ENCODE data around the gene FRRS1L.

GRCh38 chr9:109097146-109097545 is 69.9 kb downstream of the FRRS1L start:
- TF ChIP-seq CTCF (IDR thresholded peaks at IDR 0.05) (no peak), EP300 (IDR thresholded peaks at IDR 0.05) (no peak)
